Lower leg skin (tissue), 4 donors: ENCODE results near the gene SCGB2A2. TPM values are rescaled to one million over a fixed set of nuclear protein-coding genes. Genes with fewer than 3 reads are reported as not detected.

Source experiments
- DNase-seq, 2 donors: peaks; one replicate each; pipeline ENCODE4 v3.0.0-alpha.2; 2019; ENCODE audit warnings: low spot score in 2 of 2
- H3K4me3 ChIP-seq: fragments of 200-600 bp; sonication (generic); 2 replicates; pipeline ENCODE4 v1.5.1; 2017; ENCODE audit warnings: mild to moderate bottlenecking, low read depth; ENCODE audit not compliant: poor library complexity, severe bottlenecking
- CTCF ChIP-seq, 3 donors: fragments of 450-650 bp; IDR thresholded peaks; one replicate each; pipeline ENCODE4 v1.5.1; 2016; ENCODE audit warnings: antibody characterized with exemption in 3 of 3, mild to moderate bottlenecking in 3 of 3, moderate library complexity in 2 of 3
- POLR2A ChIP-seq, 2 donors: fragments of 450-650 bp; IDR thresholded peaks; one replicate each; pipeline ENCODE4 v1.6.1; 2016 to 2017; ENCODE audit warnings: antibody characterized with exemption in 2 of 2, mild to moderate bottlenecking in 1 of 2, moderate library complexity in 1 of 2
- WGBS, 2 donors: methylation state at CpG; one replicate each; pipeline ENCODE4 v1.1.5; 2018; 5-methylcytosine and 5-hydroxymethylcytosine counted together
- intact Hi-C: fragments of 100-400 bp; cut with DNase I; formaldehyde crosslinking; loops from one replicate; pipeline ENCODE4 v1.15.0; 2023; ENCODE audit warnings: low total_unique reads
- total RNA-seq, 4 donors: library from RNA; depleted of rRNA; stranded (reverse); fragments of >200 nt; gene quantifications; one replicate each; pipeline ENCODE4 v1.1.0, GENCODE V29; 2016

Gene SCGB2A2
- total RNA-seq, result 1,000 to 10,000 TPM in 2 of 4 donors, 100 to 1,000 TPM in 2; 410 to 1,440 (median 953) TPM

DNA sequence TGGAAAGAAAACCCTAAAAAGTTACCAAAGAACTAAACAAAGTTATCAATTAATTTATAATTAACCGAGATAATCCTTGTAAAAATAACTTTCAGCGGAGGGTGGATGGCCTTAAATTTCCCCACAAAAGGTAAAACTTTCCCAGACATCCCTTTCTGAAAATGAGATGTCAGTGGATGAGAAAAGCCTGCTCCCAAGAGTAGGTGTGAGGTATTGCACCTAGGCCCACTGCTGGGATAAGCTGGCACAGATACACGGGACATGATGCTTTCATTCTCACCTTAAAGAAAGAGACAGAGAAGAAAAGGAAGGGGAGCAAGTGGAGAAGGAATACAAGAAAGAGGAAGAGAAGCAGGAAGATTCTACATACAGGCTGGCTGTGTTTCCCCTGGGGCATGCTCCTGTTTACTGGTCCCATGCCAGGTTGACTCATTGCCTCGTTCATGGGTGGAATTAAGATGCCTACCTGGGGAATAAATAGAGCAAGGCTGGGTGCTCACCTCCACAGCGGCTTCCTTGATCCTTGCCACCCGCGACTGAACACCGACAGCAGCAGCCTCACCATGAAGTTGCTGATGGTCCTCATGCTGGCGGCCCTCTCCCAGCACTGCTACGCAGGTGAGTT, at the start of gene SCGB2A2:
Gene SCGB2A2, plus strand, starts transcription at position 505 of the 625 bp plus-strand sequence. Its CDS starts 59 bp downstream, at position 564.
- intact Hi-C loops, result no loop called here
- WGBS, 2 donors, result 41 to 55% methylated on average over 10 of the region's 10 CpGs
- peak in 1 of 2 donors; percentile 44 for DNase-seq

GRCh38 chr11:62221498-62221897, 48.5 kb upstream of the SCGB2A2 start:
- 85 to 93% methylated on average over 3 of the region's 3 CpGs for WGBS, 2 donors
- intact Hi-C loops, result no loop called here
- no peak overlapping the region for H3K4me3 ChIP-seq
- no peak for TF ChIP-seq CTCF (IDR thresholded peaks at IDR 0.05)
- no peak for TF ChIP-seq POLR2A (IDR thresholded peaks at IDR 0.05)
- DNase-seq, result no peak

More for the DNA sequence above, at the start of gene SCGB2A2:
- TF ChIP-seq CTCF (IDR thresholded peaks at IDR 0.05) (no peak), POLR2A (IDR thresholded peaks at IDR 0.05) (no peak)
- H3K4me3 ChIP-seq, result no peak within 1 kb of the TSS

- H3K4me3 ChIP-seq, result no peak overlapping the region
- intact Hi-C loops, result no loop called here
- DNase-seq, result no peak
- TF ChIP-seq CTCF (IDR thresholded peaks at IDR 0.05) (no peak), POLR2A (IDR thresholded peaks at IDR 0.05) (no peak)
These were observed 46.9 kb upstream of the SCGB2A2 start for GRCh38 chr11:62223095-62223494.

- TF ChIP-seq CTCF (IDR thresholded peaks at IDR 0.05), result no peak
- TF ChIP-seq POLR2A (IDR thresholded peaks at IDR 0.05), result no peak
- DNase-seq, result no peak
- intact Hi-C loops, result no loop called here
- no peak overlapping the region for H3K4me3 ChIP-seq
These were observed 36.2 kb upstream of the SCGB2A2 start for GRCh38 chr11:62233730-62234129.

GRCh38 chr11:62236187-62236586, 33.8 kb upstream of the SCGB2A2 start:
- no peak for TF ChIP-seq CTCF (IDR thresholded peaks at IDR 0.05)
- TF ChIP-seq POLR2A (IDR thresholded peaks at IDR 0.05), result no peak
- no peak overlapping the region for H3K4me3 ChIP-seq
- no peak for DNase-seq
- 60 to 70% methylated on average over 2 of the region's 2 CpGs for WGBS, 2 donors
- intact Hi-C loops, result no loop called here

DNA sequence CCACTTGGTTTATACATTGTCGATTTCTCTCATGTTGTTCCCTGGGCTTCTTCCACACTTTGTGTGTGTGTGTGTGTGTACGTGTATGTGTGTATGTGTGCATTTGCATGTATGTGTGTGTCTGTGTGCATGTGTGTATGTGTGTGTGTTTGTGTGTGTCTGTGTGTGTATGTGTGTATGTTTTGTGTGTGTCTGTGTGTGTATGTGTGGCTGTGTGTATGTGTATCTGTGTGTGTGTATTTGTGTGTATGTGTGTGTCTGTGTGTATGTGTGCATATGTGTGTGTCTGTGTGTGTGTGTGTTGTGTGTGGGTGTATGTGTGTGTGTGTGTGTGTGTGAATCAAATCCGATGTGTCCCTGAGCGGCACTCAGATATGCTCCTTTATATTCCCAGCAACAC, 32.5 kb upstream of the SCGB2A2 start:
- TF ChIP-seq CTCF (IDR thresholded peaks at IDR 0.05), result no peak
- TF ChIP-seq POLR2A (IDR thresholded peaks at IDR 0.05), result no peak
- 70 to 71% methylated on average over 4 of the region's 4 CpGs for WGBS, 2 donors

More for the DNA sequence above, 32.5 kb upstream of the SCGB2A2 start:
- DNase-seq, result no peak
- no peak overlapping the region for H3K4me3 ChIP-seq
- intact Hi-C loops, result no loop called here
